SK-N-SH treated with all-trans-retinoic acid at 6 μM for 48 hours (cell line): ENCODE results near the gene GRIP1.

Source experiments
- ATAC-seq: fragments of 200-7000 bp; cut with Tn5 transposase; 3 replicates; pipeline ENCODE4 v1.9.1; 2020; ENCODE audit warnings: mild to moderate bottlenecking, moderate library complexity
- ARNTL ChIP-seq: fragments of 450-650 bp; formaldehyde crosslinking; IDR thresholded peaks from 2 replicates; pipeline ENCODE4 v1.5.0; 2020; ENCODE audit warnings: low read depth, mild to moderate bottlenecking, moderate library complexity, borderline replicate concordance
- BACH2 ChIP-seq: fragments of 250-450 bp; sonication (Bioruptor Pico); IDR thresholded peaks from 2 replicates; pipeline ENCODE4 v1.9.0; 2021; ENCODE audit warnings: mild to moderate bottlenecking, borderline replicate concordance
- CSDC2 ChIP-seq: fragments of 250-450 bp; sonication (Bioruptor Pico); IDR thresholded peaks from 2 replicates; pipeline ENCODE4 v1.5.0; 2020; ENCODE audit warnings: mild to moderate bottlenecking, moderate library complexity
- CSRNP3 ChIP-seq: fragments of 250-450 bp; sonication (Bioruptor Pico); IDR thresholded peaks from 2 replicates; pipeline ENCODE4 v1.5.1; 2021; ENCODE audit warnings: mild to moderate bottlenecking, moderate library complexity
- ESRRG ChIP-seq: fragments of 250-450 bp; sonication (Bioruptor Pico); IDR thresholded peaks from 2 replicates; pipeline ENCODE4 v1.6.1; 2021; ENCODE audit warnings: mild to moderate bottlenecking
- GLIS3 ChIP-seq: fragments of 250-450 bp; sonication (Bioruptor Pico); IDR thresholded peaks from 2 replicates; pipeline ENCODE4 v1.5.0; 2020; ENCODE audit warnings: mild to moderate bottlenecking, moderate library complexity
- ISL1 ChIP-seq: fragments of 250-450 bp; sonication (Bioruptor Pico); IDR thresholded peaks from 2 replicates; pipeline ENCODE4 v2.1.2; 2022; ENCODE audit warnings: mild to moderate bottlenecking, moderate library complexity
- OSR1 ChIP-seq: fragments of 250-450 bp; sonication (Bioruptor Pico); IDR thresholded peaks from 2 replicates; pipeline ENCODE4 v1.8.0; 2022; ENCODE audit warnings: moderate library complexity, mild to moderate bottlenecking, inconsistent platforms
- PATZ1 ChIP-seq: fragments of 250-450 bp; sonication (Bioruptor Pico); IDR thresholded peaks from 2 replicates; pipeline ENCODE4 v1.8.0; 2020; ENCODE audit warnings: mild to moderate bottlenecking, moderate library complexity, borderline replicate concordance
- POU6F1 ChIP-seq: fragments of 250-450 bp; sonication (Bioruptor Pico); IDR thresholded peaks from 2 replicates; pipeline ENCODE4 v1.8.0; 2021; ENCODE audit warnings: low read depth, mild to moderate bottlenecking, moderate library complexity, borderline replicate concordance
- RARB ChIP-seq: fragments of 250-450 bp; sonication (Bioruptor Pico); IDR thresholded peaks from 2 replicates; pipeline ENCODE4 v1.8.0; 2021; ENCODE audit warnings: mild to moderate bottlenecking, moderate library complexity
- SNAI2 ChIP-seq: fragments of 250-450 bp; sonication (Bioruptor Pico); IDR thresholded peaks from 2 replicates; pipeline ENCODE4 v1.5.0; 2020; ENCODE audit warnings: mild to moderate bottlenecking, moderate library complexity
- TCF4 ChIP-seq: fragments of 250-450 bp; sonication (Bioruptor Pico); IDR thresholded peaks from 2 replicates; pipeline ENCODE4 v1.8.0; 2021; ENCODE audit warnings: mild to moderate bottlenecking, moderate library complexity, borderline replicate concordance
- TSHZ2 ChIP-seq: fragments of 250-450 bp; sonication (Bioruptor Pico); IDR thresholded peaks from 2 replicates; pipeline ENCODE4 v1.5.0; 2020; ENCODE audit warnings: mild to moderate bottlenecking, moderate library complexity
- ZC3H10 ChIP-seq: fragments of 250-450 bp; sonication (Bioruptor Pico); IDR thresholded peaks from 2 replicates; pipeline ENCODE4 v1.5.1; 2021; ENCODE audit warnings: mild to moderate bottlenecking, moderate library complexity
- ZFP3 ChIP-seq: fragments of 250-450 bp; sonication (Bioruptor Pico); IDR thresholded peaks from 2 replicates; pipeline ENCODE4 v1.5.0; 2020; ENCODE audit warnings: mild to moderate bottlenecking, moderate library complexity
- ZFP30 ChIP-seq: fragments of 450-650 bp; formaldehyde crosslinking; IDR thresholded peaks from 2 replicates; pipeline ENCODE4 v1.5.0; 2022; ENCODE audit warnings: mild to moderate bottlenecking, moderate library complexity
- ZNF565 ChIP-seq: fragments of 450-650 bp; formaldehyde crosslinking; conservative IDR thresholded peaks from 2 replicates; pipeline ENCODE4 v1.5.0; 2020; ENCODE audit warnings: low read depth, mild to moderate bottlenecking, moderate library complexity
- ZNF70 ChIP-seq: fragments of 450-650 bp; formaldehyde crosslinking; IDR thresholded peaks from 2 replicates; pipeline ENCODE4 v1.5.0; 2020; ENCODE audit warnings: mild to moderate bottlenecking, moderate library complexity
- ZNF8 ChIP-seq: fragments of 450-650 bp; formaldehyde crosslinking; IDR thresholded peaks from 2 replicates; pipeline ENCODE4 v1.5.0; 2020; ENCODE audit warnings: mild to moderate bottlenecking, moderate library complexity

The GRIP1 gene

GRCh38 chr12:66620688-66621087, 58.2 kb downstream of the GRIP1 start (continued):
- no peak for TF ChIP-seq ZNF565 (CRISPR knock-in tag)
- no peak for TF ChIP-seq CSRNP3 (CRISPR knock-in tag)
- no peak for TF ChIP-seq ZFP3
- TF ChIP-seq ZFP30, result no peak
- no peak for TF ChIP-seq POU6F1 (CRISPR knock-in tag)
- TF ChIP-seq BACH2, result no peak
- no peak for TF ChIP-seq ZC3H10
- no peak for TF ChIP-seq SNAI2 (CRISPR knock-in tag)

GRCh38 chr12:66620026-66620425, 58.9 kb downstream of the GRIP1 start:
- TF ChIP-seq CSRNP3 (CRISPR knock-in tag) (no peak), ZFP3 (no peak), POU6F1 (CRISPR knock-in tag) (no peak), PATZ1 (CRISPR knock-in tag) (no peak), GLIS3 (CRISPR knock-in tag) (no peak), ZNF70 (CRISPR knock-in tag) (no peak), ZNF8 (CRISPR knock-in tag) (no peak), SNAI2 (CRISPR knock-in tag) (no peak), ESRRG (CRISPR knock-in tag) (no peak), ISL1 (no peak), OSR1 (CRISPR knock-in tag) (no peak)
- ATAC-seq, result no peak

- TF ChIP-seq ZNF565 (CRISPR knock-in tag) (no peak), TCF4 (no peak), RARB (CRISPR knock-in tag) (no peak), OSR1 (CRISPR knock-in tag) (no peak), ARNTL (CRISPR knock-in tag) (no peak), ZNF8 (CRISPR knock-in tag) (no peak), ISL1 (no peak)
- ATAC-seq, result no peak
These were observed 60.9 kb downstream of the GRIP1 start for GRCh38 chr12:66617991-66618390.

GRCh38 chr12:66612090-66612775, 66.6 kb downstream of the GRIP1 start:
- no peak for TF ChIP-seq ARNTL (CRISPR knock-in tag)
- no peak for ATAC-seq

- ATAC-seq, result no peak
- TF ChIP-seq SNAI2 (CRISPR knock-in tag) (no peak), ZNF565 (CRISPR knock-in tag) (no peak), RARB (CRISPR knock-in tag) (no peak), CSRNP3 (CRISPR knock-in tag) (no peak), BACH2 (no peak), CSDC2 (no peak), TSHZ2 (no peak)
These were observed 71.7 kb downstream of the GRIP1 start for GRCh38 chr12:66607147-66607546.
